HCT116 (cell line): ENCODE data around the gene SETX. TPM values are rescaled to one million over a fixed set of nuclear protein-coding genes. Genes with fewer than 3 reads are reported as not detected.

ENCODE experiments used
- ATAC-seq: fragments of 200-7000 bp; cut with Tn5 transposase; 2 replicates; pipeline ENCODE4 v1.9.1; 2020; ENCODE audit warnings: mild to moderate bottlenecking, moderate library complexity
- BruUV-seq: library from RNA; stranded (reverse); fragments of 400-500 nt; replicated peaks from 2 replicates; lab custom pipeline; 2021; lab: Mats Ljungman, UMichigan
- CTCF ChIA-PET: fragments of 300-600 bp; sonication (Branson Sonifier 250); formaldehyde crosslinking; loops from one replicate; lab custom pipeline; 2021; ENCODE audit warnings: antibody characterized with exemption; lab: Charles Lee
- POLR2A ChIA-PET: fragments of 300-600, 350-600 bp; sonication (Branson Sonifier 250); formaldehyde crosslinking; loops from one replicate; lab custom pipeline; 2021; ENCODE audit warnings: antibody characterized with exemption; lab: Charles Lee
- RAD21 ChIA-PET, 2 experiments: fragments of 300-600 bp; sonication (Branson Sonifier 250); formaldehyde crosslinking; loops; one replicate each; lab custom pipeline; 2023; ENCODE audit warnings: low total read pairs in 2 of 2; ENCODE audit not compliant: uncharacterized antibody in 2 of 2, unreplicated experiment in 2 of 2, low non-redundant PET in 1 of 2; lab: Charles Lee
- DNase-seq: peaks from one replicate; pipeline ENCODE4 v3.0.0-alpha.2; 2010; ENCODE audit warnings: low read depth, low spot score
- H2AFZ ChIP-seq: fragments of 200-600 bp; shearing (Covaris generic), sonication (generic); 2 replicates; pipeline ENCODE4 v1.6.1; 2017; ENCODE audit warnings: low read depth, mixed run types, mixed read lengths, antibody characterized with exemption, low read length; ENCODE audit not compliant: poor library complexity, severe bottlenecking
- H3K27ac ChIP-seq: 2 replicates; pipeline ENCODE4 v1.5.1; 2012; ENCODE audit warnings: low read depth, low read length
- H3K27me3 ChIP-seq: fragments of 200-600 bp; sonication (generic); 2 replicates; pipeline ENCODE4 v1.6.1; 2016; ENCODE audit warnings: mixed run types, low read length, mixed read lengths; ENCODE audit not compliant: insufficient read depth
- H3K36me3 ChIP-seq, 2 experiments: fragments of 200-500 bp in 1 of 2; fragments of 200-600 bp in 1 of 2; sonication (Bioruptor generic) in 1 of 2; sonication (generic) in 1 of 2; 2 replicates each; pipeline versions ENCODE4 v1.5.1 to v1.6.1; 2014 to 2016; ENCODE audit warnings: low read length in 2 of 2, inconsistent platforms in 1 of 2, mixed read lengths in 1 of 2, mixed run types in 1 of 2; ENCODE audit not compliant: insufficient read depth in 2 of 2, control insufficient read depth in 1 of 2
- H3K4me1 ChIP-seq, 2 experiments: fragments of 200-600 bp in 1 of 2; sonication (generic) in 1 of 2; 2 replicates each; pipeline versions ENCODE4 v1.5.1 to v1.6.1; 2012 to 2017; ENCODE audit warnings: low read length in 2 of 2, inconsistent platforms in 1 of 2, mild to moderate bottlenecking in 1 of 2, mixed read lengths in 1 of 2, mixed run types in 1 of 2, moderate library complexity in 1 of 2; ENCODE audit not compliant: insufficient read depth in 2 of 2, control insufficient read depth in 1 of 2
- H3K4me2 ChIP-seq: fragments of 200-600 bp; sonication (generic); 2 replicates; pipeline ENCODE4 v1.6.1; 2017; ENCODE audit warnings: mixed run types, low read length, mixed read lengths
- H3K4me3 ChIP-seq, 2 experiments: fragments of 200-600 bp in 1 of 2; sonication (generic) in 1 of 2; replicated peaks in 1 of 2; 2 replicates each; pipeline ENCODE4 v1.5.1; 2011 to 2016; ENCODE audit warnings: low read length in 2 of 2, control low read depth in 1 of 2, low read depth in 1 of 2, mild to moderate bottlenecking in 1 of 2, mixed read lengths in 1 of 2, mixed run types in 1 of 2
- H3K79me2 ChIP-seq: fragments of 200-600 bp; sonication (generic); 2 replicates; pipeline ENCODE4 v1.6.1; 2017; ENCODE audit warnings: mild to moderate bottlenecking, mixed run types, low read length, moderate library complexity, mixed read lengths; ENCODE audit not compliant: insufficient read depth
- H3K9ac ChIP-seq: fragments of 200-600 bp; sonication (generic); 2 replicates; pipeline ENCODE4 v1.6.1; 2016; ENCODE audit warnings: low read length, mixed read lengths
- H3K9me2 ChIP-seq: fragments of 200-600 bp; sonication (generic), shearing (Covaris generic); 2 replicates; pipeline ENCODE4 v1.6.1; 2017; ENCODE audit warnings: mixed run types, mild to moderate bottlenecking, moderate library complexity; ENCODE audit not compliant: insufficient read depth
- H3K9me3 ChIP-seq, 2 experiments: fragments of 200-500 bp in 1 of 2; fragments of 200-600 bp in 1 of 2; sonication (Bioruptor generic) in 1 of 2; sonication (generic) in 1 of 2; 2 replicates each; pipeline ENCODE4 v1.6.1; 2014 to 2017; ENCODE audit warnings: low read length in 2 of 2, mixed read lengths in 2 of 2, inconsistent platforms in 1 of 2, low read depth in 1 of 2, mild to moderate bottlenecking in 1 of 2, mixed run types in 1 of 2, moderate library complexity in 1 of 2; ENCODE audit not compliant: control insufficient read depth in 1 of 2, insufficient read depth in 1 of 2
- H4K20me1 ChIP-seq: fragments of 200-600 bp; sonication (generic), shearing (Covaris generic); 2 replicates; pipeline ENCODE4 v1.6.1; 2017; ENCODE audit warnings: mixed run types, mild to moderate bottlenecking, moderate library complexity; ENCODE audit not compliant: insufficient read depth
- CBX3 ChIP-seq: IDR thresholded peaks from 2 replicates; pipeline ENCODE4 v1.6.1; 2012; ENCODE audit warnings: low read depth
- CEBPB ChIP-seq: IDR thresholded peaks from 2 replicates; pipeline ENCODE4 v1.6.1; 2012; ENCODE audit warnings: low read depth
- EGR1 ChIP-seq: IDR thresholded peaks from 2 replicates; pipeline ENCODE4 v1.6.1; 2012; ENCODE audit warnings: low read depth
- EZH2phosphoT487 ChIP-seq: fragments of 200-600 bp; IDR thresholded peaks from 2 replicates; pipeline ENCODE4 v1.6.1; 2018; ENCODE audit warnings: antibody characterized with exemption, borderline replicate concordance
- FOSL1 ChIP-seq: IDR thresholded peaks from 2 replicates; pipeline ENCODE4 v1.6.1; 2012; ENCODE audit warnings: low read depth
- JUND ChIP-seq: IDR thresholded peaks from 2 replicates; pipeline ENCODE4 v1.6.1; 2012
- POLR2A ChIP-seq: IDR thresholded peaks from 2 replicates; pipeline ENCODE4 v1.7.0; 2011; ENCODE audit warnings: borderline replicate concordance; ENCODE audit not compliant: insufficient read depth, insufficient read length; ENCODE audit errors: extremely low read depth
- POLR2AphosphoS5 ChIP-seq: IDR thresholded peaks from 2 replicates; pipeline ENCODE4 v1.6.1; 2011; ENCODE audit warnings: mild to moderate bottlenecking, low read depth, low read length, moderate library complexity
- RAD21 ChIP-seq: IDR thresholded peaks from 2 replicates; pipeline ENCODE4 v1.6.1; 2012; ENCODE audit warnings: low read depth, mild to moderate bottlenecking
- SP1 ChIP-seq: IDR thresholded peaks from 2 replicates; pipeline ENCODE4 v1.6.1; 2012; ENCODE audit warnings: low read depth
- TCF7L2 ChIP-seq: IDR thresholded peaks from 2 replicates; pipeline ENCODE4 v1.7.0; 2011; ENCODE audit warnings: borderline replicate concordance, inconsistent platforms; ENCODE audit not compliant: insufficient read depth, insufficient read length; ENCODE audit errors: extremely low read depth
- intact Hi-C: fragments of 100-400 bp; cut with micrococcal nuclease; formaldehyde crosslinking; loops from 2 replicates; pipeline ENCODE4 v1.10.0; 2022
- total RNA-seq: library from RNA; stranded (reverse); gene quantifications from one replicate; pipeline ENCODE4 v1.2.1, GENCODE V29; 2021; ENCODE audit not compliant: unreplicated experiment
- TF ChIP-seq, protein P1 (sequence below): IDR thresholded peaks from 2 replicates; pipeline ENCODE4 v1.6.1; 2012; ENCODE audit warnings: low read depth
- TF ChIP-seq, protein P2 (sequence below): IDR thresholded peaks from 2 replicates; pipeline ENCODE4 v1.6.1; 2012
- TF ChIP-seq, protein P3 (sequence below): IDR thresholded peaks from 2 replicates; pipeline ENCODE4 v1.6.1; 2012
- TF ChIP-seq, protein P4 (sequence below), 3 experiments: fragments of 200-600 bp in 1 of 3; sonication (generic) in 1 of 3; IDR thresholded peaks in 2 of 3; conservative IDR thresholded peaks in 1 of 3; 2 replicates each; pipeline ENCODE4 v1.5.1; 2012 to 2017; ENCODE audit warnings: low read depth in 2 of 3, low read length in 2 of 3, antibody characterized with exemption in 1 of 3, borderline replicate concordance in 1 of 3, control low read depth in 1 of 3, mild to moderate bottlenecking in 1 of 3, mixed read lengths in 1 of 3, mixed run types in 1 of 3, moderate library complexity in 1 of 3; ENCODE audit not compliant: insufficient read depth in 1 of 3

The SETX gene
- total RNA-seq, 1 experiment from 2014 or later, result 38.5 TPM

DNA sequence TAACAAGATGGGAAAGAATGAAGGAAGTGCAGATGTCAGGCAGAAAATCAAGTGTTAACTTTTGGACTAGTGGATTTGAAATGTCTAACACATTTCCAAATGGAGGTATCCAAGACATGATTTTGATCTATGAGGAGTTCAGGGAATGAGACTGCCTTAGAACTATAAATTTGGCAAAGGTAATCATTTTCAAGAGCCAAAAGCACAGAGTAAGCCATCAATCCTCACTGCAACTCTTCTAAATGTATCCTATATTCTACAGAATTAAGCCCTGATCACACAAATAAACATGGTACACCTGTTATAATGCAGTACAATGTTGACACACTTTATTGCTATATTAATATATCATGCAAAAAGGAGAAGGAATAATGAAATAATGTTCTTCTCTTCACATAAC, 55.6 kb downstream of the SETX start:
- Histone ChIP-seq H4K20me1 (peaks cover 4% of the 10 kb centered on the region; the same call in 1 of the 2 replicates), H3K9ac (no peak overlapping the region)
- intact Hi-C loops, result no loop called here
- TF ChIP-seq, protein P1, sequence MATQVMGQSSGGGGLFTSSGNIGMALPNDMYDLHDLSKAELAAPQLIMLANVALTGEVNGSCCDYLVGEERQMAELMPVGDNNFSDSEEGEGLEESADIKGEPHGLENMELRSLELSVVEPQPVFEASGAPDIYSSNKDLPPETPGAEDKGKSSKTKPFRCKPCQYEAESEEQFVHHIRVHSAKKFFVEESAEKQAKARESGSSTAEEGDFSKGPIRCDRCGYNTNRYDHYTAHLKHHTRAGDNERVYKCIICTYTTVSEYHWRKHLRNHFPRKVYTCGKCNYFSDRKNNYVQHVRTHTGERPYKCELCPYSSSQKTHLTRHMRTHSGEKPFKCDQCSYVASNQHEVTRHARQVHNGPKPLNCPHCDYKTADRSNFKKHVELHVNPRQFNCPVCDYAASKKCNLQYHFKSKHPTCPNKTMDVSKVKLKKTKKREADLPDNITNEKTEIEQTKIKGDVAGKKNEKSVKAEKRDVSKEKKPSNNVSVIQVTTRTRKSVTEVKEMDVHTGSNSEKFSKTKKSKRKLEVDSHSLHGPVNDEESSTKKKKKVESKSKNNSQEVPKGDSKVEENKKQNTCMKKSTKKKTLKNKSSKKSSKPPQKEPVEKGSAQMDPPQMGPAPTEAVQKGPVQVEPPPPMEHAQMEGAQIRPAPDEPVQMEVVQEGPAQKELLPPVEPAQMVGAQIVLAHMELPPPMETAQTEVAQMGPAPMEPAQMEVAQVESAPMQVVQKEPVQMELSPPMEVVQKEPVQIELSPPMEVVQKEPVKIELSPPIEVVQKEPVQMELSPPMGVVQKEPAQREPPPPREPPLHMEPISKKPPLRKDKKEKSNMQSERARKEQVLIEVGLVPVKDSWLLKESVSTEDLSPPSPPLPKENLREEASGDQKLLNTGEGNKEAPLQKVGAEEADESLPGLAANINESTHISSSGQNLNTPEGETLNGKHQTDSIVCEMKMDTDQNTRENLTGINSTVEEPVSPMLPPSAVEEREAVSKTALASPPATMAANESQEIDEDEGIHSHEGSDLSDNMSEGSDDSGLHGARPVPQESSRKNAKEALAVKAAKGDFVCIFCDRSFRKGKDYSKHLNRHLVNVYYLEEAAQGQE, result no peak
- TF ChIP-seq POLR2A (no peak), CBX3 (no peak), RAD21 (no peak), CEBPB (no peak), SP1 (no peak), POLR2AphosphoS5 (no peak), EGR1 (no peak), JUND (no peak), EZH2phosphoT487 (no peak), TCF7L2 (no peak), FOSL1 (no peak)
- TF ChIP-seq, protein P2, sequence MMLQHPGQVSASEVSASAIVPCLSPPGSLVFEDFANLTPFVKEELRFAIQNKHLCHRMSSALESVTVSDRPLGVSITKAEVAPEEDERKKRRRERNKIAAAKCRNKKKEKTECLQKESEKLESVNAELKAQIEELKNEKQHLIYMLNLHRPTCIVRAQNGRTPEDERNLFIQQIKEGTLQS, result no peak
- TF ChIP-seq, protein P3, sequence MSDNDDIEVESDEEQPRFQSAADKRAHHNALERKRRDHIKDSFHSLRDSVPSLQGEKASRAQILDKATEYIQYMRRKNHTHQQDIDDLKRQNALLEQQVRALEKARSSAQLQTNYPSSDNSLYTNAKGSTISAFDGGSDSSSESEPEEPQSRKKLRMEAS, result no peak
- TF ChIP-seq, protein P4, sequence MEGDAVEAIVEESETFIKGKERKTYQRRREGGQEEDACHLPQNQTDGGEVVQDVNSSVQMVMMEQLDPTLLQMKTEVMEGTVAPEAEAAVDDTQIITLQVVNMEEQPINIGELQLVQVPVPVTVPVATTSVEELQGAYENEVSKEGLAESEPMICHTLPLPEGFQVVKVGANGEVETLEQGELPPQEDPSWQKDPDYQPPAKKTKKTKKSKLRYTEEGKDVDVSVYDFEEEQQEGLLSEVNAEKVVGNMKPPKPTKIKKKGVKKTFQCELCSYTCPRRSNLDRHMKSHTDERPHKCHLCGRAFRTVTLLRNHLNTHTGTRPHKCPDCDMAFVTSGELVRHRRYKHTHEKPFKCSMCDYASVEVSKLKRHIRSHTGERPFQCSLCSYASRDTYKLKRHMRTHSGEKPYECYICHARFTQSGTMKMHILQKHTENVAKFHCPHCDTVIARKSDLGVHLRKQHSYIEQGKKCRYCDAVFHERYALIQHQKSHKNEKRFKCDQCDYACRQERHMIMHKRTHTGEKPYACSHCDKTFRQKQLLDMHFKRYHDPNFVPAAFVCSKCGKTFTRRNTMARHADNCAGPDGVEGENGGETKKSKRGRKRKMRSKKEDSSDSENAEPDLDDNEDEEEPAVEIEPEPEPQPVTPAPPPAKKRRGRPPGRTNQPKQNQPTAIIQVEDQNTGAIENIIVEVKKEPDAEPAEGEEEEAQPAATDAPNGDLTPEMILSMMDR (IDR thresholded peaks at IDR 0.05 in 2 of 3, conservative IDR thresholded peaks at IDR 0.05 in 1 of 3; ENCODE audit: borderline replicate concordance in 1 of 3, insufficient read depth in 1 of 3, low read depth in 2 of 3, low read length in 2 of 3), result no peak
- TF ChIP-seq, all 23 proteins: peak for 0
- Histone ChIP-seq H3K27me3 (no peaks in the 10 kb centered on the region), H3K79me2 (peaks cover 59% of the 10 kb centered on the region), H3K4me3 (no peak overlapping the region), H2AFZ (no peak overlapping the region), H3K27ac (no peak overlapping the region), H3K4me1 (no peaks in the 10 kb centered on the region), H3K9me3 (no peaks in the 10 kb centered on the region), H3K36me3 (peaks cover 62 to 77% of the 10 kb centered on the region in 2 experiments), H3K4me2 (no peak overlapping the region), H3K9me2 (no peaks in the 10 kb centered on the region)
- ChIA-PET CTCF (no interaction called here), POLR2A (no interaction called here), RAD21 (no interaction called here)
- no peak for DNase-seq
- no TSS peak for BruUV-seq
- no peak for ATAC-seq
